ENCODE results near the gene NTN5.
"Not testable (repeated sequence)": the region's sequence is repeated elsewhere in the genome, so short reads cannot be mapped to it uniquely, and the experiment has no call there.

NTN5 gene

GRCh38 chr19:48672994-48673393, at the start of gene NTN5:
Gene NTN5, minus strand, starts transcription at chr19:48673017. Its CDS starts 2,031 bp downstream, at chr19:48670986.
- H3K9me3 ChIP-seq (ENCODE audit: low read length), result no peaks in the 10 kb centered on the region
- no peaks in the 10 kb centered on the region for H3K27me3 ChIP-seq (ENCODE audit: insufficient read depth, low read length)
- H3K4me1 ChIP-seq (ENCODE audit: insufficient read depth, low read length), result peaks cover 15% of the 10 kb centered on the region
- H3K36me3 ChIP-seq (ENCODE audit: insufficient read depth, low read length), result no peaks in the 10 kb centered on the region
- no peak within 1 kb of the TSS for H3K4me3 ChIP-seq (ENCODE audit: low read length)
- H2AFZ ChIP-seq (ENCODE audit: low read depth, low read length), result no peak within 1 kb of the TSS

GRCh38 chr19:48722196-48722708, 49.4 kb upstream of the NTN5 start:
- Histone ChIP-seq H2AFZ (ENCODE audit: low read depth, low read length) (no peak overlapping the region), H3K4me3 (ENCODE audit: low read length) (no peak overlapping the region), H3K4me1 (ENCODE audit: insufficient read depth, low read length) (peaks cover 27% of the 10 kb centered on the region), H3K36me3 (ENCODE audit: insufficient read depth, low read length) (no peaks in the 10 kb centered on the region), H3K9me3 (ENCODE audit: low read length) (no peaks in the 10 kb centered on the region), H3K27me3 (ENCODE audit: insufficient read depth, low read length) (no peaks in the 10 kb centered on the region)

GRCh38 chr19:48720613-48721296, 47.9 kb upstream of the NTN5 start:
- H3K9me3 ChIP-seq (ENCODE audit: low read length), result no peaks in the 10 kb centered on the region
- H3K4me3 ChIP-seq (ENCODE audit: low read length), result peak overlapping the region; percentile 58
- H3K4me1 ChIP-seq (ENCODE audit: insufficient read depth, low read length), result peaks cover 30% of the 10 kb centered on the region
- H3K27me3 ChIP-seq (ENCODE audit: insufficient read depth, low read length), result no peaks in the 10 kb centered on the region
- H2AFZ ChIP-seq (ENCODE audit: low read depth, low read length), result peak overlapping the region; percentile 36
- H3K36me3 ChIP-seq (ENCODE audit: insufficient read depth, low read length), result no peaks in the 10 kb centered on the region

- peaks cover 26% of the 10 kb centered on the region for H3K4me1 ChIP-seq (ENCODE audit: insufficient read depth, low read length)
- H3K9me3 ChIP-seq (ENCODE audit: low read length), result no peaks in the 10 kb centered on the region
- no peaks in the 10 kb centered on the region for H3K27me3 ChIP-seq (ENCODE audit: insufficient read depth, low read length)
- H3K4me3 ChIP-seq (ENCODE audit: low read length), result peak overlapping the region; percentile 58
- H3K36me3 ChIP-seq (ENCODE audit: insufficient read depth, low read length), result no peaks in the 10 kb centered on the region
- no peak overlapping the region for H2AFZ ChIP-seq (ENCODE audit: low read depth, low read length)
These were observed 47.4 kb upstream of the NTN5 start for GRCh38 chr19:48720251-48720612.

- no peaks in the 10 kb centered on the region for H3K9me3 ChIP-seq (ENCODE audit: low read length)
- H2AFZ ChIP-seq (ENCODE audit: low read depth, low read length), result peak within 1 kb of the TSS; percentile 44
- H3K4me3 ChIP-seq (ENCODE audit: low read length), result peak within 1 kb of the TSS; percentile 58
- H3K27me3 ChIP-seq (ENCODE audit: insufficient read depth, low read length), result no peaks in the 10 kb centered on the region
- H3K4me1 ChIP-seq (ENCODE audit: insufficient read depth, low read length), result peaks cover 27% of the 10 kb centered on the region
- no peaks in the 10 kb centered on the region for H3K36me3 ChIP-seq (ENCODE audit: insufficient read depth, low read length)
These were observed 46.7 kb upstream of the NTN5 start, which contains the start of gene MAMSTR for GRCh38 chr19:48719263-48720171. Gene MAMSTR, minus strand, starts transcription at chr19:48719725. Its CDS starts 694 bp downstream, at chr19:48719031.

- Histone ChIP-seq H2AFZ (ENCODE audit: low read depth, low read length) (peak overlapping the region; percentile 44), H3K4me3 (ENCODE audit: low read length) (no peak overlapping the region), H3K27me3 (ENCODE audit: insufficient read depth, low read length) (no peaks in the 10 kb centered on the region), H3K36me3 (ENCODE audit: insufficient read depth, low read length) (no peaks in the 10 kb centered on the region), H3K4me1 (ENCODE audit: insufficient read depth, low read length) (peaks cover 27% of the 10 kb centered on the region), H3K9me3 (ENCODE audit: low read length) (no peaks in the 10 kb centered on the region)
These were observed 46.0 kb upstream of the NTN5 start for GRCh38 chr19:48718711-48719231.

- not testable (repeated sequence) for H3K4me3 ChIP-seq (ENCODE audit: low read length); H2AFZ ChIP-seq (ENCODE audit: low read depth, low read length); H3K27me3 ChIP-seq (ENCODE audit: insufficient read depth, low read length); H3K9me3 ChIP-seq (ENCODE audit: low read length); H3K36me3 ChIP-seq (ENCODE audit: insufficient read depth, low read length)
- peaks cover 28% of the 10 kb centered on the region for H3K4me1 ChIP-seq (ENCODE audit: insufficient read depth, low read length)
These were observed 45.3 kb upstream of the NTN5 start for GRCh38 chr19:48718106-48718505.

GRCh38 chr19:48716562-48717291, 43.9 kb upstream of the NTN5 start:
- Histone ChIP-seq H3K27me3 (ENCODE audit: insufficient read depth, low read length) (no peaks in the 10 kb centered on the region), H3K36me3 (ENCODE audit: insufficient read depth, low read length) (no peaks in the 10 kb centered on the region), H3K9me3 (ENCODE audit: low read length) (no peaks in the 10 kb centered on the region), H3K4me1 (ENCODE audit: insufficient read depth, low read length) (peaks cover 33% of the 10 kb centered on the region), H3K4me3 (ENCODE audit: low read length) (no peak overlapping the region), H2AFZ (ENCODE audit: low read depth, low read length) (no peak overlapping the region)

- Histone ChIP-seq H3K4me1 (ENCODE audit: insufficient read depth, low read length) (peaks cover 33% of the 10 kb centered on the region), H3K27me3 (ENCODE audit: insufficient read depth, low read length) (no peaks in the 10 kb centered on the region), H3K9me3 (ENCODE audit: low read length) (no peaks in the 10 kb centered on the region), H2AFZ (ENCODE audit: low read depth, low read length) (no peak overlapping the region), H3K4me3 (ENCODE audit: low read length) (no peak overlapping the region), H3K36me3 (ENCODE audit: insufficient read depth, low read length) (no peaks in the 10 kb centered on the region)
These were observed 42.9 kb upstream of the NTN5 start for GRCh38 chr19:48715681-48716171.

GRCh38 chr19:48714759-48715675, 42.2 kb upstream of the NTN5 start:
- Histone ChIP-seq H3K27me3 (ENCODE audit: insufficient read depth, low read length) (no peaks in the 10 kb centered on the region), H3K9me3 (ENCODE audit: low read length) (no peaks in the 10 kb centered on the region), H3K36me3 (ENCODE audit: insufficient read depth, low read length) (no peaks in the 10 kb centered on the region), H3K4me3 (ENCODE audit: low read length) (peak overlapping the region; percentile 69), H2AFZ (ENCODE audit: low read depth, low read length) (peak overlapping the region; percentile 82), H3K4me1 (ENCODE audit: insufficient read depth, low read length) (peaks cover 31% of the 10 kb centered on the region)

GRCh38 chr19:48713864-48714755, 41.3 kb upstream of the NTN5 start:
- Histone ChIP-seq H2AFZ (ENCODE audit: low read depth, low read length) (peak overlapping the region; percentile 82), H3K4me1 (ENCODE audit: insufficient read depth, low read length) (peaks cover 25% of the 10 kb centered on the region), H3K27me3 (ENCODE audit: insufficient read depth, low read length) (no peaks in the 10 kb centered on the region), H3K9me3 (ENCODE audit: low read length) (no peaks in the 10 kb centered on the region), H3K36me3 (ENCODE audit: insufficient read depth, low read length) (no peaks in the 10 kb centered on the region), H3K4me3 (ENCODE audit: low read length) (peak overlapping the region; percentile 69)
